ENCODE data around the gene GALNT13. TPM values are rescaled to one million over a fixed set of nuclear protein-coding genes. Genes with fewer than 3 reads are reported as not detected.

The GALNT13 gene
- total RNA-seq, 1 donor from 2014 or later: 2.0 TPM

GRCh38 chr2:154402213-154402612 is 530.5 kb downstream of the GALNT13 start:
- TF ChIP-seq CTCF (IDR thresholded peaks at IDR 0.05; ENCODE audit: insufficient read depth, low read depth, low read length) (peak; percentile 40), EZH2 (IDR thresholded peaks at IDR 0.05; ENCODE audit: insufficient read depth, low read length) (no peak)
- Histone ChIP-seq H3K36me3 (ENCODE audit: insufficient read depth, low read length) (no peaks in the 10 kb centered on the region), H3K9ac (ENCODE audit: low read length) (no peak overlapping the region), H3K27me3 (ENCODE audit: insufficient read depth, low read length) (no peaks in the 10 kb centered on the region), H3K27ac (ENCODE audit: low read depth, low read length) (no peak overlapping the region), H3K9me3 (ENCODE audit: insufficient read depth, low read depth, low read length) (no peaks in the 10 kb centered on the region), H3K4me2 (ENCODE audit: low read length) (no peak overlapping the region), H3K4me1 (ENCODE audit: insufficient read depth, low read length) (no peaks in the 10 kb centered on the region), H3K79me2 (ENCODE audit: insufficient read depth, low read length) (no peaks in the 10 kb centered on the region), H3K4me3 (ENCODE audit: insufficient read depth, low read depth, low read length) (no peak overlapping the region), H2AFZ (ENCODE audit: low read depth, low read length) (no peak overlapping the region), H4K20me1 (ENCODE audit: insufficient read depth, low read length) (no peaks in the 10 kb centered on the region)
- Mint-ChIP-seq H3K9me3 (ENCODE audit: unreplicated experiment) (no peaks in the 10 kb centered on the region), H3K4me1 (ENCODE audit: low read depth, unreplicated experiment) (no peaks in the 10 kb centered on the region), H3K36me3 (ENCODE audit: low read depth, unreplicated experiment) (no peaks in the 10 kb centered on the region), H3K27me3 (ENCODE audit: low read depth, unreplicated experiment) (no peaks in the 10 kb centered on the region), H3K4me3 (ENCODE audit: unreplicated experiment) (no peak overlapping the region), H3K27ac (ENCODE audit: unreplicated experiment) (no peak overlapping the region)
- DNase-seq (ENCODE audit: low read depth): peak; percentile 1
- FAIRE-seq: no peak

DNA sequence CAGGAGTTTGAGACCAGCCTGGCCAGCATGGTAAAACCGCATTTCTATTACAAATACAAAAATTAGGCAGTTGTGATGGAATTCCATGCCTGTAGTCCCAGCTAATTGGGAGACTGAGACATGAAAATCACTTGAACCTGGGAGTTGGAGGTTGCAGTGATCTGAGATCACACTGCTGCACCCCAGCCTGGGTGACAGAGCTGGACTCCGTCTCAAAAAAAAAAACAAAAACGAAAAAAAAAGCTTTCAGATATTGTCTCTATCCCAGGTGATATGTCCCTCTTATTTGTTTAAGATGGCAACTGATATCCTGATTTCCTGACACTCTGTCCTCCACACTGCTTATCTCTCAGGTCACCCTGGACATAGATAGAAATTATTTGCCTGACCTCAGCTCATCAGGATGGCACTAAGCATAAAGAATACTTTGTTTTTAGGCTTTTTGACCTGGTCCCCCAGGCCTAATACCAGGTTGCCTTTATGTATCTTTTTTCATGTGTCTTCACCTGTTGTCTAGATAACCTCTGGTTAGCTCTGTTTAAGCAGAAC is 531.6 kb downstream of the GALNT13 start:
- no peaks in the 10 kb centered on the region for H3K9me3 Mint-ChIP-seq (ENCODE audit: unreplicated experiment)
- H3K9me3 ChIP-seq (ENCODE audit: insufficient read depth, low read depth, low read length): no peaks in the 10 kb centered on the region

More for the DNA sequence above, 531.6 kb downstream of the GALNT13 start:
- TF ChIP-seq EZH2 (IDR thresholded peaks at IDR 0.05; ENCODE audit: insufficient read depth, low read length) (no peak), CTCF (IDR thresholded peaks at IDR 0.05; ENCODE audit: insufficient read depth, low read depth, low read length) (no peak)
- no peak overlapping the region for H3K27ac ChIP-seq (ENCODE audit: low read depth, low read length)
- Mint-ChIP-seq H3K4me1 (ENCODE audit: low read depth, unreplicated experiment) (no peaks in the 10 kb centered on the region), H3K4me3 (ENCODE audit: unreplicated experiment) (no peak overlapping the region), H3K36me3 (ENCODE audit: low read depth, unreplicated experiment) (no peaks in the 10 kb centered on the region), H3K27me3 (ENCODE audit: low read depth, unreplicated experiment) (no peaks in the 10 kb centered on the region), H3K27ac (ENCODE audit: unreplicated experiment) (no peak overlapping the region)
- no peak overlapping the region for H3K4me2 ChIP-seq (ENCODE audit: low read length)
- DNase-seq (ENCODE audit: low read depth) (no peak), FAIRE-seq (no peak)
- no peaks in the 10 kb centered on the region for H3K27me3 ChIP-seq (ENCODE audit: insufficient read depth, low read length)
- H3K79me2 ChIP-seq (ENCODE audit: insufficient read depth, low read length): no peaks in the 10 kb centered on the region
- H3K4me3 ChIP-seq (ENCODE audit: insufficient read depth, low read depth, low read length): no peak overlapping the region
- no peaks in the 10 kb centered on the region for H3K4me1 ChIP-seq (ENCODE audit: insufficient read depth, low read length)
- H4K20me1 ChIP-seq (ENCODE audit: insufficient read depth, low read length): no peaks in the 10 kb centered on the region
- H3K9ac ChIP-seq (ENCODE audit: low read length): no peak overlapping the region
- no peak overlapping the region for H2AFZ ChIP-seq (ENCODE audit: low read depth, low read length)
- H3K36me3 ChIP-seq (ENCODE audit: insufficient read depth, low read length): no peaks in the 10 kb centered on the region
